Gastroesophageal sphincter (tissue), 4 donors: Measurements from ENCODE around the gene MGAT5B. TPM values are rescaled to one million over a fixed set of nuclear protein-coding genes. Genes with fewer than 3 reads are reported as not detected.

Experiments used
- ATAC-seq: fragments of 150-250 bp; one replicate; pipeline ENCODE4 v1.9.1; 2016; ENCODE audit warnings: mild to moderate bottlenecking, moderate library complexity
- H3K27ac ChIP-seq, 4 donors: fragments of 200-600 bp; sonication (generic) in 3 of 4; 1 replicate in 3 of 4; 2 replicates in 1 of 4; pipeline ENCODE4 v1.5.1; 2016 to 2019
- H3K27me3 ChIP-seq: fragments of 200-600 bp; sonication (generic); one replicate; pipeline ENCODE4 v1.5.1; 2019
- H3K36me3 ChIP-seq, 2 donors: fragments of 200-600 bp; sonication (generic); one replicate each; pipeline ENCODE4 v1.5.1; 2019; ENCODE audit warnings: control low read depth in 1 of 2
- H3K4me1 ChIP-seq, 3 donors: fragments of 200-600 bp; sonication (generic); 1 replicate in 2 of 3; 2 replicates in 1 of 3; pipeline ENCODE4 v1.5.1; 2016 to 2019; ENCODE audit warnings: control low read depth in 2 of 3
- H3K4me3 ChIP-seq, 2 donors: fragments of 200-600 bp; sonication (generic); one replicate each; pipeline ENCODE4 v1.5.1; 2019; ENCODE audit warnings: mild to moderate bottlenecking in 1 of 2, moderate library complexity in 1 of 2
- H3K9me3 ChIP-seq, 3 donors: fragments of 200-600 bp; sonication (generic); one replicate each; pipeline ENCODE4 v1.5.1; 2017 to 2019; ENCODE audit warnings: control low read depth in 2 of 3
- CTCF ChIP-seq, 4 experiments: fragments of 200-600 bp in 2 of 4; fragments of 450-650 bp in 2 of 4; sonication (generic) in 1 of 4; IDR thresholded peaks; one replicate each; pipeline ENCODE4 v1.5.1; 2017 to 2019; ENCODE audit warnings: antibody characterized with exemption in 4 of 4, mild to moderate bottlenecking in 2 of 4, moderate library complexity in 2 of 4
- EP300 ChIP-seq: sonication (generic); formaldehyde crosslinking; IDR thresholded peaks from one replicate; pipeline ENCODE4 v1.6.1; 2017; ENCODE audit warnings: antibody characterized with exemption, mild to moderate bottlenecking
- POLR2A ChIP-seq, 2 donors: fragments of 450-650 bp; IDR thresholded peaks; one replicate each; pipeline ENCODE4 v1.6.1; 2017; ENCODE audit warnings: antibody characterized with exemption in 2 of 2, mild to moderate bottlenecking in 2 of 2, moderate library complexity in 1 of 2
- POLR2AphosphoS5 ChIP-seq: sonication (generic); formaldehyde crosslinking; IDR thresholded peaks from one replicate; pipeline ENCODE4 v1.6.1; 2017; ENCODE audit warnings: antibody characterized with exemption
- WGBS, 2 donors: methylation state at CpG; one replicate each; pipeline ENCODE4 v1.1.5; 2018; ENCODE audit warnings: low coverage in 1 of 2; 5-methylcytosine and 5-hydroxymethylcytosine counted together
- total RNA-seq, 4 donors: library from RNA; depleted of rRNA; stranded (reverse); fragments of >200 nt; gene quantifications; one replicate each; pipeline ENCODE4 v1.1.0, GENCODE V29; 2016

MGAT5B gene
- total RNA-seq, 4 donors from 2014 or later: 0.12 to 0.81 (median 0.29) TPM

GRCh38 chr17:76880268-76880667, 12.1 kb downstream of the MGAT5B start:
- WGBS, 2 donors: 0 to 35% methylated on average over 1 to 4 of the region's 10 CpGs
- H3K36me3 ChIP-seq: no peaks in the 10 kb centered on the region
- no peaks in the 10 kb centered on the region for H3K4me1 ChIP-seq
- no peak overlapping the region for H3K27ac ChIP-seq
- peaks cover 51% of the 10 kb centered on the region for H3K27me3 ChIP-seq
- ATAC-seq: no peak
- H3K4me3 ChIP-seq: no peak overlapping the region
- no peak for TF ChIP-seq CTCF (IDR thresholded peaks at IDR 0.05)
- no peak for TF ChIP-seq POLR2A (IDR thresholded peaks at IDR 0.05)
- no peak for TF ChIP-seq POLR2AphosphoS5
- no peak for TF ChIP-seq EP300
- H3K9me3 ChIP-seq: no peaks in the 10 kb centered on the region

- no peak overlapping the region for H3K27ac ChIP-seq
- H3K36me3 ChIP-seq: no peaks in the 10 kb centered on the region
- H3K4me1 ChIP-seq: no peaks in the 10 kb centered on the region
- ATAC-seq: no peak
- WGBS, 2 donors: 68% methylated on average over 3 of the region's 12 CpGs; no CpG with 5 or more reads in 1 of the 2 donors
- no peak overlapping the region for H3K4me3 ChIP-seq
- peaks cover 56% of the 10 kb centered on the region for H3K27me3 ChIP-seq
- H3K9me3 ChIP-seq: no peaks in the 10 kb centered on the region
- TF ChIP-seq EP300 (no peak), POLR2AphosphoS5 (no peak), CTCF (IDR thresholded peaks at IDR 0.05) (no peak), POLR2A (IDR thresholded peaks at IDR 0.05) (no peak)
These were observed 12.8 kb downstream of the MGAT5B start for GRCh38 chr17:76880971-76881370.

- Histone ChIP-seq H3K9me3 (no peaks in the 10 kb centered on the region), H3K27me3 (peaks cover 56% of the 10 kb centered on the region), H3K4me3 (no peak overlapping the region), H3K4me1 (no peaks in the 10 kb centered on the region), H3K36me3 (no peaks in the 10 kb centered on the region), H3K27ac (no peak overlapping the region)
- no peak for TF ChIP-seq CTCF (IDR thresholded peaks at IDR 0.05)
- no peak for TF ChIP-seq POLR2A (IDR thresholded peaks at IDR 0.05)
- no peak for TF ChIP-seq EP300
- no peak for TF ChIP-seq POLR2AphosphoS5
- no peak for ATAC-seq
- 84 to 100% methylated on average over 2 to 5 of the region's 6 CpGs for WGBS, 2 donors
These were observed 13.2 kb downstream of the MGAT5B start for GRCh38 chr17:76881408-76881807.

DNA sequence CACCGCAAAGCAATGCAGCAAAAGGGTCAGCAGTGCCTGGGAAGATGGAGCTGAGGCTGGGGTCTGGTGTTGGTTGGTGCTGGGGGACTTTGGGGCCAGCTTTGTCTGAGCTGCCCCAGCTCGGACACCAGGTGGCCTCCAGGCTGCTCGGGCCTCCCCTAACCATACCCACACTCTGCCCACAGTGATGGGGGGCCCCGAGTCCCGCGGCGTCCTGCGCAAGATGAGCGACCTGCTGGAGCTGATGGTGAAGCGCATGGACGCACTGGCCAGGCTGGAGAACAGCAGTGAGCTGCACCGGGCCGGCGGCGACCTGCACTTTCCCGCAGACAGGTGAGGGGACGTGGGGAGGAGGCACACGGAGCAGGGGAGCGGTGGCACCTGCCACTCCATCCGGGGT, 13.8 kb downstream of the MGAT5B start:
- 60% methylated on average over 1 of the region's 20 CpGs; no CpG with 5 or more reads in 1 of the 2 donors for WGBS, 2 donors
- Histone ChIP-seq H3K4me3 (no peak overlapping the region), H3K27me3 (peaks cover 56% of the 10 kb centered on the region), H3K9me3 (no peaks in the 10 kb centered on the region), H3K27ac (no peak overlapping the region), H3K36me3 (no peaks in the 10 kb centered on the region), H3K4me1 (no peaks in the 10 kb centered on the region)
- TF ChIP-seq POLR2AphosphoS5 (no peak), EP300 (no peak), POLR2A (IDR thresholded peaks at IDR 0.05) (no peak), CTCF (IDR thresholded peaks at IDR 0.05) (no peak)
- ATAC-seq: no peak

DNA sequence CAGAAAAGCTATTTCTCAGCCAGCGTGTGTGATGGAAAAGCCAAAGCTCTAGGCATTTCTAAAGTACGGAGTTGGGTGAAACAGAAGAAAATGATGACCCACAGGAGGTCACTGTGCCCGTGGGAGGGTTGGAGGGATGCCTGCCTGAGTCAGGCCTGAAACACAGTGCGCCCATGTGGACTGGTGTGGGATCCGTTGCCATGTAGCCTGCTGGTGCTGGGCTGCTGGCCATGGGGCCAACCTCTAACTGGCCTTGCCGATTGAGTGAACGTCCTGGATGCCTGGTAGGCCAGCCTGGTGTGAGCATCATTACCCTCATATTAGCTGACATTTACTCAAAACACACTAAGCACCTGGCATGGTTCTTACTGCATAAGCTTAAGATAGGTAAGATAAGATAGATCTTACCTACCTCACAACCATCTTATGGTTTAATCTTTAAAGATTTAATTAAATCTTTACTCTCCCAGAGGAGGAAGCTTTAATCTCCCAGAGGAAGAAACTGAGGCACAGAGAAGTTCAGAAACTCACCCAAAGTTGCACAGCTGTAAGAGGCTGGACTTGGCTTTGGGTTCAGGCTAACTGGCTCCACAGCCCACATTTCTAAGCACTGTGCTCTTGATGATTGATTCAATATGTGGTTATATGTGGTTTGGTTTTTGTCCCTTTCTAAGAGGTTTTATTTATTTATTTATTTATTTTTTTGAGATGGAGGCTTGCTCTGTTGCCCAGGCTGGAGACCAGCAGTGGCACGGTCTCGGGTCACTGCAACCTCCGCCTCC, 15.7 kb downstream of the MGAT5B start:
- WGBS, 2 donors: 82% methylated on average over 8 of the region's 10 CpGs; no CpG with 5 or more reads in 1 of the 2 donors
- ATAC-seq: no peak
- H3K27ac ChIP-seq: no peak overlapping the region
- TF ChIP-seq POLR2A (IDR thresholded peaks at IDR 0.05) (no peak), EP300 (no peak), CTCF (IDR thresholded peaks at IDR 0.05) (no peak), POLR2AphosphoS5 (no peak)
- H3K36me3 ChIP-seq: no peaks in the 10 kb centered on the region
- H3K4me3 ChIP-seq: no peak overlapping the region
- no peaks in the 10 kb centered on the region for H3K4me1 ChIP-seq
- H3K27me3 ChIP-seq: peaks cover 54% of the 10 kb centered on the region
- no peaks in the 10 kb centered on the region for H3K9me3 ChIP-seq
